ENCODE results near the gene SOCS1.

DNA sequence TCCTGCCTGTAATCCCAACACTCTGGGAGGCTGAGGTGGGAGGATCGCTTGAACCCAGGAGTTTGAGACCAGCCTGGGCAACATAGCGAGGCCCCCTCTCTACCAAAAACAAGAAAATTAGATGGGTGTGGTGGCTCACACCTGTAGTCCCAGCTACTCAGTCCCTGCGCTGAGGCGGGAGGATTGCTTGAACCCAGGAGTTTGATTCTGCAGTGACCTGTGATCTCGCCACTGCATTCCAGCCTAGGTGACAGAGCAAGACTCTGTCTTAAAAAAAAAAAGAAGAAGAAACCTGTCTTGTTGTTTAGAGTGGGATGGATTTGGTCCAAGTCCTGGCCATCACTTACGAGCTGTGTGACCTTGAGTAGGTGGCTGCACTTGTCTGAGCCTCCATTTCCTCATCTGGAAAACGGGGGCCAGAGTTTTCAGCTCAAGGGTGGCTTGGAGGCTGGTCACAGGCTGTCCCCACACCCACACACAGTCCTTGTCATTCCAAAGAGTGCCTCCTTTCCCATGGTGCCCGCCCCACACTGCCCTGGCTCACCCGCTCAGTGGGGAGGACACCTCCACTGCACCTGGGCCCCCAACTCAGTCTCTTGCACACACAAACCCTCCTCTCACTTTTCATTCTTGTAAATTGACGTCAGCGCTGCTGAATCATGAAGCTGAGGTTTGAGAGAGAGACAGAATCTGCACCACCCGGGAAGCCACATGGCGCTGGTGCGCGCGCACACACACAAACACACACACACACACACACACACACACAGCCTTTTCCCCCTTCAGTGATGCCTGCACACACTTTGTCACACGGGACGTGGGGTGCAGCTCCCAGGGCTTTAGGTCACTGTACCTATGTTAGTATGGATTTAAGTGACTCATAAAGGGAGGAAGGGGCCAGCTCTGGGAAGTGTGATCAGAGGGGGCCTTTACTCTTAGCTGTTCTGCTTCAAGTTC, 4.2 kb downstream of the SOCS1 start:
- TF ChIP-seq, protein P1, sequence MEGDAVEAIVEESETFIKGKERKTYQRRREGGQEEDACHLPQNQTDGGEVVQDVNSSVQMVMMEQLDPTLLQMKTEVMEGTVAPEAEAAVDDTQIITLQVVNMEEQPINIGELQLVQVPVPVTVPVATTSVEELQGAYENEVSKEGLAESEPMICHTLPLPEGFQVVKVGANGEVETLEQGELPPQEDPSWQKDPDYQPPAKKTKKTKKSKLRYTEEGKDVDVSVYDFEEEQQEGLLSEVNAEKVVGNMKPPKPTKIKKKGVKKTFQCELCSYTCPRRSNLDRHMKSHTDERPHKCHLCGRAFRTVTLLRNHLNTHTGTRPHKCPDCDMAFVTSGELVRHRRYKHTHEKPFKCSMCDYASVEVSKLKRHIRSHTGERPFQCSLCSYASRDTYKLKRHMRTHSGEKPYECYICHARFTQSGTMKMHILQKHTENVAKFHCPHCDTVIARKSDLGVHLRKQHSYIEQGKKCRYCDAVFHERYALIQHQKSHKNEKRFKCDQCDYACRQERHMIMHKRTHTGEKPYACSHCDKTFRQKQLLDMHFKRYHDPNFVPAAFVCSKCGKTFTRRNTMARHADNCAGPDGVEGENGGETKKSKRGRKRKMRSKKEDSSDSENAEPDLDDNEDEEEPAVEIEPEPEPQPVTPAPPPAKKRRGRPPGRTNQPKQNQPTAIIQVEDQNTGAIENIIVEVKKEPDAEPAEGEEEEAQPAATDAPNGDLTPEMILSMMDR (IDR thresholded peaks at IDR 0.05), result no peak
- no peak for TF ChIP-seq POLR2A (IDR thresholded peaks at IDR 0.05)

Measured in heart left ventricle (tissue), 13 donors.